Ramos (cell line): Measurements from ENCODE around the gene CNBP.
"Not testable (repeated sequence)": the region's sequence is repeated elsewhere in the genome, so short reads cannot be mapped to it uniquely, and the experiment has no call there.

Experiments used
- in situ Hi-C: fragments of 300-500 bp; cut with MboI; formaldehyde crosslinking; loops from one replicate; pipeline ENCODE4 v1.14.3; 2022; ENCODE audit warnings: low sequenced_read_pairs; ENCODE audit not compliant: unreplicated experiment

Gene CNBP

GRCh38 chr3:129136275-129136674 is 47.4 kb downstream of the CNBP start:
- in situ Hi-C loops, result not testable (repeated sequence)

GRCh38 chr3:129132097-129132866 is 51.4 kb downstream of the CNBP start:
- in situ Hi-C loops, result no loop called here

DNA sequence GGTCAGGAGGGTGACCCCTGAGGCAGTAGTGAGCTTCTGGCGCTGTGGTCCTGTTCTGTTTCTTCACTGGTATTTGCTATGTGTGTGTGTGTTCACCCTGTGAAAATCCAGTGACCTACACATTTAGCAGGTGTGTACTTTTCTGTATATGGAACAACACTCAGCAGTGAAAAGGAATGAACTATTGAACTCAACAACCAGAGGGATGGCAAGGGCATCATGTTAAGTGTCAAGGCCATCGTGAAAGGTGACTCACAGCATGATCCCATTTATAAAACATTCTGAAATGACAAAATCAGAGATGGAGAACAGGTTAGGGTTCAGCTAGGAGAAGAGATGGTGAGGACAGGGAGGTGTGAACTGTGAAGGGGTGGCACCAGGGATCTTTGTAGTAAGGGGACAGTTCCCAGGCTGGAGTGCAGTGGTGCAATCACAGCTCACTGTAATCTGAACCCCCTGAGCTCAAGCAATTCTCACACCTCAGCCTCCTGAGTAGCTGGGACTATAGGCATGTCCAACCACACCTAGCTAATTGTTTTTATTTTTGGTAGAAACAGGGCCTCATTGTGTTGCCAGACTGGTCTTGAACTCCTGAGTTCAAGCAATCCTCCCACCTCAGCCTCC is 52.1 kb downstream of the CNBP start:
- in situ Hi-C loops, result no loop called here

GRCh38 chr3:129130291-129130813 is 53.3 kb downstream of the CNBP start:
- in situ Hi-C loops, result no loop called here

GRCh38 chr3:129128357-129129155 is 55.1 kb downstream of the CNBP start:
- in situ Hi-C loops, result no loop called here

- in situ Hi-C loops, result no loop called here
These were observed 56.9 kb downstream of the CNBP start for GRCh38 chr3:129126726-129127280.

GRCh38 chr3:129123314-129124060 is 60.2 kb downstream of the CNBP start:
- in situ Hi-C loops, result no loop called here

GRCh38 chr3:129122412-129123011 is 61.2 kb downstream of the CNBP start:
- in situ Hi-C loops, result no loop called here

DNA sequence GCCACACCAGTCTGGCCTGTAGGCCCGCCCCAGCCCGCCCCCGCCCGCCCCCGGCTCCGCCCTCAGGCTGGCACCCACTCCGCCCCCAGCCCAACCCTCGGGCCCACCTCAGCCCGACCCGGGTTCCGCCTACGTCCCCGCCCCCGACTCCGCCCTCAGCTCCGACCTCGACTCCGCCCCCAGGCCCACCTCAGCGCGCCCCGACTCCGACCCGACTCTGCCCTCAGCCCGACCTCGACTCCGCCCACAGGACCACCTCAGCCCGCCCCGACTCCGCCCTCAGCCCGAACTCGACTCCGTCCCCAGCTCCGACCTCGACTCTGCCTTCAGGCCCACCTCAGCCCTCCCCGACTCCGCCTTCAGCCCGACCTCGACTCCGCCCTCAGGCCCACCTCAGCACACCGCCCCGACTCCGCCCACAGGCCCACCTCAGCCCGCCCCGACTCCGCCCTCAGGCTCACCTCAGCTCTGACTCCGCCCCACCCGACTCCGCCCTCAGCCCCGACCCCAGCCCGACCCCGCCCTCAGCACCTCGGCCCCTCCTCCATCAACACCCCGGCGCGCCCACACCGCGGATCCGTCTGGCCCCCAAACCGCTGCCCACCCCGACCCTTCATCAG is 61.8 kb downstream of the CNBP start, which contains the start of gene RAB43:
RAB43 (minus strand) TSS at position 13 of the 620 bp plus-strand sequence. CDS start 315 bp downstream, outside the sequence.
- in situ Hi-C loops, result no loop called here

- in situ Hi-C loops, result no loop called here
These were observed 62.5 kb downstream of the CNBP start for GRCh38 chr3:129121016-129121791.

- in situ Hi-C loops, result no loop called here
These were observed 63.3 kb downstream of the CNBP start for GRCh38 chr3:129120254-129121004.

GRCh38 chr3:129119365-129120100 is 64.2 kb downstream of the CNBP start:
- in situ Hi-C loops, result no loop called here

- in situ Hi-C loops, result no loop called here
These were observed 65.0 kb downstream of the CNBP start for GRCh38 chr3:129118745-129119144.
